ENCODE results near the gene PLA2G2C. TPM values are rescaled to one million over a fixed set of nuclear protein-coding genes. Genes with fewer than 3 reads are reported as not detected.

The PLA2G2C gene
- total RNA-seq, 1 experiment from 2014 or later = not detected

GRCh38 chr1:20184997-20185833 lies 1.1 kb downstream of the PLA2G2C start (continued):
- TF ChIP-seq FOXP4 (CRISPR knock-in tag; IDR thresholded peaks at IDR 0.05) = no peak
- TF ChIP-seq HMGXB4 (CRISPR knock-in tag; IDR thresholded peaks at IDR 0.05) = no peak

DNA sequence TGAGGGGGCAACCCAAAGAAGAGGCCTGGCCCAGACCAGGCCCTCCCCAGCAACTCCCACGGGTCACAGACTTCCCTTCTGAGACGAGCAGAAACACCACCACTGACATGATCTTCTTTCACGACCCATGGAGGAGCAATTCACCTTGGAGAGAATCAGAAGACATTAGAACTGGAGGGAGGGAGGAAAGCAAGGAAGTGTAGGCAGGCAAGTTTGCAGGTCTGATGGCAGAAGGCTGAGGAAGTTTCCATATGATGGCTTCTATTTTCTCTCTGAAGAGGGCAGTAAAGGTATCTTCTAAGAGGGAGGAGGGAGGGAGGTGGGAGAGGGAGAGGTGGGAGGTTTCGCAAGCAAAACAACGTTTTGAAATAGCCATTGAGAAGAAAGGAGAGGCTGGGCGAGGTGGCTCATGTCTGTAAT lies 1.8 kb downstream of the PLA2G2C start:
- CTCF ChIA-PET = no interaction called here
- no peak for TF ChIP-seq JAZF1 (CRISPR knock-in tag; IDR thresholded peaks at IDR 0.05)
- no peak for TF ChIP-seq ELF4 (CRISPR knock-in tag; IDR thresholded peaks at IDR 0.05; ENCODE audit: low read depth)
- no peak for TF ChIP-seq GABPB1 (CRISPR knock-in tag; IDR thresholded peaks at IDR 0.05)
- TF ChIP-seq, protein P1, sequence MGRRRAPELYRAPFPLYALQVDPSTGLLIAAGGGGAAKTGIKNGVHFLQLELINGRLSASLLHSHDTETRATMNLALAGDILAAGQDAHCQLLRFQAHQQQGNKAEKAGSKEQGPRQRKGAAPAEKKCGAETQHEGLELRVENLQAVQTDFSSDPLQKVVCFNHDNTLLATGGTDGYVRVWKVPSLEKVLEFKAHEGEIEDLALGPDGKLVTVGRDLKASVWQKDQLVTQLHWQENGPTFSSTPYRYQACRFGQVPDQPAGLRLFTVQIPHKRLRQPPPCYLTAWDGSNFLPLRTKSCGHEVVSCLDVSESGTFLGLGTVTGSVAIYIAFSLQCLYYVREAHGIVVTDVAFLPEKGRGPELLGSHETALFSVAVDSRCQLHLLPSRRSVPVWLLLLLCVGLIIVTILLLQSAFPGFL (CRISPR knock-in tag; IDR thresholded peaks at IDR 0.05; ENCODE audit: borderline replicate concordance) = no peak
- TF ChIP-seq ZBTB21 (CRISPR knock-in tag; IDR thresholded peaks at IDR 0.05; ENCODE audit: borderline replicate concordance) = no peak
- TF ChIP-seq, protein P2, sequence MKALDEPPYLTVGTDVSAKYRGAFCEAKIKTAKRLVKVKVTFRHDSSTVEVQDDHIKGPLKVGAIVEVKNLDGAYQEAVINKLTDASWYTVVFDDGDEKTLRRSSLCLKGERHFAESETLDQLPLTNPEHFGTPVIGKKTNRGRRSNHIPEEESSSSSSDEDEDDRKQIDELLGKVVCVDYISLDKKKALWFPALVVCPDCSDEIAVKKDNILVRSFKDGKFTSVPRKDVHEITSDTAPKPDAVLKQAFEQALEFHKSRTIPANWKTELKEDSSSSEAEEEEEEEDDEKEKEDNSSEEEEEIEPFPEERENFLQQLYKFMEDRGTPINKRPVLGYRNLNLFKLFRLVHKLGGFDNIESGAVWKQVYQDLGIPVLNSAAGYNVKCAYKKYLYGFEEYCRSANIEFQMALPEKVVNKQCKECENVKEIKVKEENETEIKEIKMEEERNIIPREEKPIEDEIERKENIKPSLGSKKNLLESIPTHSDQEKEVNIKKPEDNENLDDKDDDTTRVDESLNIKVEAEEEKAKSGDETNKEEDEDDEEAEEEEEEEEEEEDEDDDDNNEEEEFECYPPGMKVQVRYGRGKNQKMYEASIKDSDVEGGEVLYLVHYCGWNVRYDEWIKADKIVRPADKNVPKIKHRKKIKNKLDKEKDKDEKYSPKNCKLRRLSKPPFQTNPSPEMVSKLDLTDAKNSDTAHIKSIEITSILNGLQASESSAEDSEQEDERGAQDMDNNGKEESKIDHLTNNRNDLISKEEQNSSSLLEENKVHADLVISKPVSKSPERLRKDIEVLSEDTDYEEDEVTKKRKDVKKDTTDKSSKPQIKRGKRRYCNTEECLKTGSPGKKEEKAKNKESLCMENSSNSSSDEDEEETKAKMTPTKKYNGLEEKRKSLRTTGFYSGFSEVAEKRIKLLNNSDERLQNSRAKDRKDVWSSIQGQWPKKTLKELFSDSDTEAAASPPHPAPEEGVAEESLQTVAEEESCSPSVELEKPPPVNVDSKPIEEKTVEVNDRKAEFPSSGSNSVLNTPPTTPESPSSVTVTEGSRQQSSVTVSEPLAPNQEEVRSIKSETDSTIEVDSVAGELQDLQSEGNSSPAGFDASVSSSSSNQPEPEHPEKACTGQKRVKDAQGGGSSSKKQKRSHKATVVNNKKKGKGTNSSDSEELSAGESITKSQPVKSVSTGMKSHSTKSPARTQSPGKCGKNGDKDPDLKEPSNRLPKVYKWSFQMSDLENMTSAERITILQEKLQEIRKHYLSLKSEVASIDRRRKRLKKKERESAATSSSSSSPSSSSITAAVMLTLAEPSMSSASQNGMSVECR (CRISPR knock-in tag; IDR thresholded peaks at IDR 0.05; ENCODE audit: borderline replicate concordance) = no peak
- TF ChIP-seq PRRX2 (CRISPR knock-in tag; IDR thresholded peaks at IDR 0.05) = no peak
- no peak for TF ChIP-seq TEAD1 (CRISPR knock-in tag; IDR thresholded peaks at IDR 0.05)
- no peak for TF ChIP-seq TCF7 (CRISPR knock-in tag; IDR thresholded peaks at IDR 0.05; ENCODE audit: low read depth)
- TF ChIP-seq SMAD3 (CRISPR knock-in tag; IDR thresholded peaks at IDR 0.05; ENCODE audit: borderline replicate concordance) = no peak
- no peak for TF ChIP-seq ZMAT4 (CRISPR knock-in tag; IDR thresholded peaks at IDR 0.05)
- ATAC-seq (no peak), DNase-seq (ENCODE audit: low spot score) (no peak)
- Mint-ChIP-seq H3K27ac (no peak overlapping the region), H3K4me1 (peaks cover 24% of the 10 kb centered on the region), H3K4me3 (no peak overlapping the region), H3K27me3 (ENCODE audit: low read depth) (peaks cover 54% of the 10 kb centered on the region), H3K36me3 (no peaks in the 10 kb centered on the region), H3K9me3 (peaks cover 9% of the 10 kb centered on the region)
- POLR2A ChIA-PET = no interaction called here

Measured in WTC11 (cell line).